Fibroblast of skin of abdomen (primary cell): Measurements from ENCODE around the gene EIF3D.

Experiments
- DNase-seq: peaks from one replicate; pipeline ENCODE4 v3.0.0-alpha.2; 2013

Gene EIF3D

DNA sequence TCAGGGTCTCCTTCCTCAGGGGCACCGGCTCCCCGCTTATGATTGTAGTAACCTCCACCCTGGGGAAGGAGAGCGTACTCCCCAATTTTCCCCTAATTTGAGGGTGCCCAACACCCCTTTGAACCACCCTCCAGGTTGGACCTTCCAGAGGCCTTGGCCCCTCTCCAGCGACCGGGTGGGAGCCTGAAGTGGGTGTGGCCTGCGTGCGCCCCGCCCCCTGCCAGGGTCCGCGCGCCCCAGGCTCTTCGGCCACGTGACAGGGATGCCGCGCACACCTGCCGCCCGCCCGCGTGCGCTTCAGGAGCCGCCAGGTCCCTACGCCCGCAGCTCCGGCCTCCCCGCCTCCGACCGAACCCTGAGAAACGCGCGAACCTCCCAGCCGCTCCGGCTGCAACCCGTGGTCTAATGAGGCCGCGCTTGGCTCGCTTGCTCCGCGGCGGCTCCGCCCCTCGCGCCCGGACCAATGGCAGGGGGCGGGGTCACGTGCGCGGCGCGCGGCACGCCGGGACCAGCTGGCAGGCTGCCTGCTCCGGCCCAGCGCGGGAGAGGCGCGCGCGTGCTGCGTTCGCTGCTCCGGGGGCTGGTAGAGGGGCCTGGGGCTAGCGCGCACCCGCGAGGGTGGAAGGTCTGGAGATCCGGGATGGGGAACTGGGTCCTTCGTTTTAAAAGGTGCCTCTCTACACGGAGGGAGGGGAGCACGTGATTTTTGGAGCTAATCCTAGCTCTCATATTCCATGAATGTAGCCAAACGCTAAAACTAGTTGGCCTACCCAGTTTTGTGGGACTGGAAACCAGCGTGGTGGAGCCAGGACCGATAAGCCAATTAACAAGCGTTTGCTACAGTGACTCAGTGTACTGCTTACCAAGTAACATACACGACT is 22.1 kb downstream of the EIF3D start, which contains the start of gene FOXRED2:
FOXRED2 (minus strand) TSS at position 404 of the 881 bp plus-strand sequence. CDS start 618 bp downstream, outside the sequence.
- DNase-seq, result peak; percentile 84

DNA sequence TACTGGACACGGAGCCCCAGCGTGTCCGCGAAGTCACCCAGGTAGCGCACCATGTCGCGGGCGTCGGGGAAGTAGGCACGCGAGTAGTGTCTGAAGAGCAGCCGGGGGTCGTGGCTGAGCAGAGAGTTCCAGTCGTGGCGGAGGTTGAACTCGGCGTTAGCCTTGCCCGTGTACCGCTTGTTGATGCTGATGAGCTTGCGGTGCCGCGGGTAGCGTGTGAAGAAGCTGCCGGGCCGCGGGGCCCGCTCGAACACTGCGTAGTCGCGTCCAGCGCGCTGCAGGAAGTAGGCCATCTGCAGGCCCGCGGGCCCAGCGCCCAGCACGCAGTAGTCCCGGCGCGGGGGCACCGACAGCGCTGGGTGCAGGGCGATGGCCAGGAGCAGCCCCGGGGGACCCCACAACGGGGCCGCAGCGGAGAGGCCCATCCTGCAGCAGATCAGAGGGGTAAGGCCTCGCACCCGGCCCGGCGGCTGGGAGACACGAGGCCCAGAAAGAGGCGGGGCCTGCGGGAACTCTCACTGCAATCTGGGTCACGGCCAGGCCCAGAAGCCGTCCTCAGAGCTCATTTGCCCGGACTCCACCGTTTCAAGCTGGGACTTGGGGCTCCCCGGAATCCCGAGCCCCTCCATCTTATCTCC is 22.8 kb downstream of the EIF3D start:
- DNase-seq, result no peak

- DNase-seq, result no peak
Measured at GRCh38 chr22:36497910-36498665, 30.9 kb downstream of the EIF3D start.

DNA sequence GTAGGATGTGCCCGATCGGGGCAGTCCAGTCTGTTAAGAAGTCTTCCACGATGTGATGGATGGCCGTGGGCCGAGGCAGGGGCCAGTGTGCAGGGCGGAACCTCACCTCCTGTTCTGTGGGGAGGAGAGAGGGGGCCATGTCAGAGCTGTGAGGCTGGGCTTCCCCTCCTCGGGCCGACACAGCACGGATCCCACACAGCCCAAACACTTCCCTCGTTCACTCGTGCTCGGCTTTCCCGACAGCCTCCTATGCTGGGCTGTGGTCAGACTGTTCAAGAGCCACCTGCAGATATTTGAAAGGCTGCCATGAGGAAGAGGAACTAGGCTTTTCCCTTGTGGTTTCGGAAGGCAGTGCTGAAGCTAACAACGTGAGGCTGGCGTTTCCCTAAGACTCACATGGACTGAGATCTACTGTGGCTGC is 35.3 kb downstream of the EIF3D start:
- DNase-seq, result no peak

DNA sequence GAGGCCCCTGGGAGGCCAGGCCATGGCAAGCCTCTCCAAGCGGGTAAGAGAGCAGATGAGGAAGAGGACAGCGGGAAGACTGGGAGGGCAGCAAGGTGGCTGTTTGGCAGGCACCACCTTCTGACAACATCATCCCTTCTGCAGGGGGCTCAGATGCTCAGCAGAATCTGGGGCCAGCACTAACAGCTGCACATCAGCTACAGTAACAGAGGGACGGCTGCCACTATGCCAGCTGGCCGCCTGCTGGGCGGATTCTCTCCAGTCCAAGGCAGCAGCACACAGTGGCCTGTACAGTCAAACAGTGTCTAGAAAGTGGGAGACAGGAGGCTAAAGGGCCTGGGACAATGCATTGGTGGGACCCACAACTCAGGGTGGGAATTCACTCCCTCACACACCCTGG is 36.9 kb downstream of the EIF3D start:
- DNase-seq, result no peak

DNA sequence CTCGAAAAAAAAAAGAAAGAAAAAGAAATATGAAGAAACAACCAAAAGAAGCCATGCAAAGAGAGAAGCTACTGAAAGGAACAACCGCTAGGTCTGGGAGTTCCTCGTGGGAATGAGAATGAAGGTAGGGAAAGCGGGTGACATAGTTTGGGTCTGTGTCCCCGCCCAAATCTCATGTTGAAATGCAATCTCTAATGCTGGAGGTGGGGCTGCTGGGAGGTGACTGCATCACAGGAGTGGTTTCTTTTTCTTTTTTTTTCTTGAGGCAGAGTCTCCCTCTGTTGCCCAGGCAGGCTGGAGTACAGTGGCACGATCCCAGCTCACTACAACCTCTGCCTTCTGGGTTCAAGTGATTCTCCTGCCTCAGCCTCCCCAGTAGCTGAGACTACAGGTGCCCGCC is 37.8 kb downstream of the EIF3D start:
- DNase-seq, result no peak

- peak; percentile 54 for DNase-seq
Measured at GRCh38 chr22:36486619-36487384, 42.2 kb downstream of the EIF3D start.

DNA sequence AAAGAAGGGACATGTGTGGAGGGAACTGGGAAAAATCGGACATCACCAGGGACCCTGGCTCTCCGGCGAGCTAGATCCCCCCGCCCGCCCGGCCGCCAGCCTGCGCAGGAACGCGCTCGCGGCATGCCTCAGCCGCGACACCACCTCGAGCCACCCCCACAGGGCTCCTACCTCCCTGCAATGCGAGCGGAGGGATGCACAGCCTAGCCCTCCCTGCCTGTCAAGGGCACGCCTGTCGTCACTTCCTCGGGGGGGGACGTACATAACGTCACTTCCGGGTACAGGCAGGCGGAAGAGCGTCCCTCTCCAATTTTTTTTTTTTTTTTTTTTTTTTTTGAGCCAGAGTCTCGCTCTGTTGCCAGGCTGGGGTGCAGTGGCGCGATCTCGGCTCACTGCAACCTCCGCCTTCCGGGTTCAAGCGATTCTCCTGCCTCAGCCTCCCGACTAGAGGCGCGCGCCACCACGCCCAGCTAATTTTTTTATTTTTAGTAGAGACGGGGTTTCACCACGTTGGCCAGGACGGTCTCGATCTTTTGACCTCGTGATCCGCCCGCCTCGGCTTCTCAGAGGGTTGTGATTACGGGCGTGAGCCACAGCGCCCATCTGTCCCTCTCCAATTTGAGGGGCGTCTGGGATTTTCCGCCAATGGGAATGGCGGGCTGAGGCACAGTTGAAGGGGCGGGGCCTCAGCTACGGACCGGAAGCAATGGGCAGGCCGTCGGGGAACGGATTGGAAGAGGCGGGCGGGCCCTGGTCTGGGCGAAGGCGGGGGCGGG is 47.4 kb downstream of the EIF3D start, which contains the start of gene TXN2:
TXN2 (minus strand) TSS at position 248 of the 776 bp plus-strand sequence. CDS start 803 bp downstream, outside the sequence.
- peak; percentile 97 for DNase-seq

DNA sequence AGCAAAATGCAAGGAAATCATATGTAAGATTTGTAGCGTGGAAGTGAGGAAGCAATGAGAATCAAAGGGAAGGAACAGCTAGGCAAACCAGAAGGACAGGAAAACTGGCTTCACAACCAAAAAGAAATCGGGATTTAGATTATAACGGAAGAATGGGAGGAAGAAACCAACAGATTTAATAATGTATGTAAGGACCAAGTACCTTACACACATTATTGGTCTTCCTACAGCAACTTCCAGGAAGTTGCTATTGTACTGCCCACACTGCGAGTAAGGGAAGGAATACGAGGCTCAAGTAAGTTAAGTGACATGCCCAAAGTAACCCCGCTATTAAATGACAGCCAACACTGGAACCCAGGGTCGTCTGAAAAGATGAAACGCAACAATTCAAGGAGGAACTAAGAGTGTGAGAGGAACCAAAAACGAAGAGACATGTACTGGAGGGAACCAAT is 48.0 kb downstream of the EIF3D start:
- no peak for DNase-seq

DNA sequence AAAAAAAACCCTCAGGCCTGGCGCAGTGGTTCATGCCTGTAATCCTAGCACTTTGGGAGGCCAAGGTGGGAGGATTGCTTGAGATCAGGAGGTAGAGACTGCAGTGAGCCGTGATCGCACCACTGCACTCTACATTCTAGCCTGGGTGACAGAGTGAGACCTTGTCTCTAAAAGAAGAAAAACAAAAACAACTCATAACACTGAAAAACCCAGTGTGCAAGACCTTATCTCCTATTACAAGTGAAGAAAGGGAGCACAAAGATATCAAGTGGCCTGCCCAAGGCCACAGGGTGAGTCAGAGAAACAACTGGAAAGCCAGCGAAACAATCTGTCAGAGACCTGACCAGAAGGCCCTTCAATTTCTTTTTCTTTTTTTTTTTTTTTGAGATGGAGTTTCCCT is 50.0 kb downstream of the EIF3D start:
- no peak for DNase-seq

DNA sequence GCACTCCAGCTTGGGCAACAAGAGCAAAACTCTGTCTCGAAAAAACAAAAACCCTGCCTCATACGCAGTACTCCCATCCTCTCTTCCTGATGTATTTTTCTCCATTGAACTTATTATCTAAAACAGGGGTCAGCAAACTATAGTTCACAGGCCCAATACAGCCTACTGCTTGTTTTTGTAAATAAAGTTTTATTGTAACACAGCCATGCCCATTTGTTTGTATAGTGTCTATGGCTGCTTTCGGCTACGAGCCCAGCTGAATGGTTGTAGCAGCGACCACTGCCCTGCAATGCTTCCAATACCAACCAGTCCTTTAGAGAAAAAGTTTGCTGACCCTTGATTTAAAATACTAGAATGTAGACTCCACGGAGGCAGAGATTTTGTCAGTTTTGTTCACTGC is 53.6 kb downstream of the EIF3D start:
- no peak for DNase-seq

GRCh38 chr22:36472689-36473088 is 56.3 kb downstream of the EIF3D start:
- DNase-seq, result no peak

DNA sequence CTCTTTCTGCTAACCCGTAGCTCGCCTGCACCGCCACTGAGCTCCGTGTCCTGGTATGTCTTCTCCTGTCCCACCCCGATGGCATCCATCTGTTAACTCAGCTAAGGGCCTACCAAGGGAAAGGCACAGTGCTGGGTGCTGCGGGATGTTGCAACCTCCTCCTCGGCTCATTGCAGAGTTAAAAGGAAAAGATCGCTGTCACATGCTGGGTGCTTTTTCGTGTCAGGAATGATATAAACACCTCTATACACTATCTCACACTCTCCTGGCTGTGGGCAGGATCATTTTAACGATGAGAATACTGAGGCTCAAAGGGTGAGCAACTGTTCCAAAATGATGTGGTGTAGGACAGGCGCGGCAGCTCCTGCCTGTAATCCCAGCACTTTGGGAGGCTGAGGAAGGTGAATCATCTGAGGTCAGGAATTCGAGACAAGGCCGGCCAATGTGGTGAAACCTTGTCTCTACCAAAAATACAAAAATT is 57.6 kb downstream of the EIF3D start:
- peak; percentile 48 for DNase-seq

DNA sequence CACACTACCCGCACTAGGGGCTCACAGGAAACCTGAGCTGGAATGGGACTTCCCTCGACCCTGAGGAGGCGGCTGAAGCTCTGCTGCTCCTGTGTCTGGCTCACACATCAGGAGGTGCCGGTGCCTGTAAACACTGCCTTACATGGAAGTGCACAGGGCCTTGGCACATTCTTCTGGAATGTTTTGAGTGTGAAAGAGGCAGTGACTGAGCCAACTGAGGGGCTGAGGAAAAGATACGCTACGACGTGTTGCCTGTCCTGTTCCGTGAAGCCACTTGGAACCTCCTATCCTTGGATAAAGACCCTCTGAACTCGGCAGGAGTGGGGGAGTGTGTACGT is 58.0 kb downstream of the EIF3D start:
- peak; percentile 41 for DNase-seq

GRCh38 chr22:36470162-36470993 is 58.6 kb downstream of the EIF3D start:
- peak; percentile 85 for DNase-seq

- no peak for DNase-seq
Measured at GRCh38 chr22:36469094-36469710, 59.8 kb downstream of the EIF3D start.

GRCh38 chr22:36467946-36468345 is 61.0 kb downstream of the EIF3D start:
- DNase-seq, result peak; percentile 98

- peak; percentile 91 for DNase-seq
Measured at GRCh38 chr22:36467042-36467810, 61.7 kb downstream of the EIF3D start.

DNA sequence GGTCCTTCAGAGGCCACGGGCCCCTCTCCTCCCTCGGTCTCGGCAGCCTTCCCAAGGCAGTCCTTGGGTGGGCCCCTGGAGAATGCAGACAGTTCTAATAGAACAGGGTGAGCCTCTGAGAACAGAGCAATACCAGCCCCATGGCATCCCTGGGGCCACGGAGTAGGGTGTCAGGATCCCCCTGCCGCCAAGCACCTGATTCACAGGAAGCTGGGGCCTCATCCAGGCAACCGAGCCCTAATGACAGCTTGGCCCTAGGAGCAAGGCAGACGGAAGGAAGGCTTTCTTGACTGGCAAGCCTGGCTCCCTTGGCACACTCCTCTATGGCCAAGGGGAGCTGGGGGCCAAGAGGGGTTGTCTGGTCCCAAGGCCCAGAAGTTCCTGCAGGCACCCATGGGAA is 62.7 kb downstream of the EIF3D start:
- no peak for DNase-seq
